Liver (tissue), 9 donors: ENCODE data around the gene BTAF1. TPM values are rescaled to one million over a fixed set of nuclear protein-coding genes. Genes with fewer than 3 reads are reported as not detected.

Source experiments
- DNase-seq: peaks from one replicate; pipeline ENCODE4 v3.0.0-alpha.2; 2017; ENCODE audit warnings: low spot score
- H3K27ac ChIP-seq, 2 donors: one replicate each; pipeline ENCODE4 v1.7.0; 2013; ENCODE audit warnings: inconsistent platforms in 2 of 2, low read length in 2 of 2, control low read depth in 1 of 2, low read depth in 1 of 2, mild to moderate bottlenecking in 1 of 2
- H3K27me3 ChIP-seq, 4 donors: one replicate each; pipeline versions ENCODE4 v1.6.1 to v1.7.0; 2013; ENCODE audit warnings: low read length in 3 of 4, inconsistent platforms in 1 of 4, mild to moderate bottlenecking in 1 of 4, moderate library complexity in 1 of 4; ENCODE audit not compliant: control insufficient read depth in 4 of 4, insufficient read depth in 4 of 4
- H3K36me3 ChIP-seq, 4 donors: one replicate each; pipeline versions ENCODE4 v1.6.1 to v1.7.0; 2013; ENCODE audit warnings: low read length in 3 of 4, mild to moderate bottlenecking in 3 of 4, low read depth in 1 of 4, moderate library complexity in 1 of 4; ENCODE audit not compliant: control insufficient read depth in 4 of 4, insufficient read depth in 3 of 4
- H3K4me1 ChIP-seq, 4 donors: one replicate each; pipeline versions ENCODE4 v1.6.1 to v1.7.0; 2013; ENCODE audit warnings: low read length in 3 of 4, mild to moderate bottlenecking in 3 of 4, moderate library complexity in 1 of 4; ENCODE audit not compliant: control insufficient read depth in 4 of 4, insufficient read depth in 4 of 4
- H3K4me3 ChIP-seq, 3 donors: one replicate each; pipeline versions ENCODE4 v1.6.1 to v1.7.0; 2013; ENCODE audit warnings: low read length in 3 of 3, control low read depth in 1 of 3, low read depth in 1 of 3, mild to moderate bottlenecking in 1 of 3
- H3K9ac ChIP-seq, 2 donors: one replicate each; pipeline ENCODE4 v1.7.0; 2013; ENCODE audit warnings: low read length in 2 of 2, mild to moderate bottlenecking in 2 of 2, moderate library complexity in 2 of 2, control low read depth in 1 of 2, low read depth in 1 of 2
- H3K9me3 ChIP-seq, 4 donors: one replicate each; pipeline versions ENCODE4 v1.6.1 to v1.7.0; 2013; ENCODE audit warnings: low read length in 3 of 4; ENCODE audit not compliant: control insufficient read depth in 4 of 4
- ATF3 ChIP-seq: IDR thresholded peaks from 2 replicates; pipeline ENCODE4 v1.6.1; 2016; ENCODE audit warnings: antibody characterized with exemption
- CTCF ChIP-seq: fragments of 150-350 bp; IDR thresholded peaks from 2 replicates; pipeline ENCODE4 v1.5.1; 2017; ENCODE audit warnings: improper control_type of control experiment, low read depth, low read length; ENCODE audit not compliant: missing input control
- EGR1 ChIP-seq, 2 donors: IDR thresholded peaks; 2 replicates each; pipeline ENCODE4 v1.6.1; 2016 to 2018; ENCODE audit warnings: antibody characterized with exemption in 2 of 2, low read depth in 2 of 2
- FOXA1 ChIP-seq: IDR thresholded peaks from 2 replicates; pipeline ENCODE4 v1.6.1; 2016; ENCODE audit warnings: antibody characterized with exemption
- FOXA2 ChIP-seq: IDR thresholded peaks from 2 replicates; pipeline ENCODE4 v1.6.1; 2016; ENCODE audit warnings: antibody characterized with exemption
- HNF4A ChIP-seq, 2 donors: conservative IDR thresholded peaks; 2 replicates each; pipeline ENCODE4 v1.6.1; 2016; ENCODE audit warnings: antibody characterized with exemption in 2 of 2, mild to moderate bottlenecking in 2 of 2
- HNF4G ChIP-seq: IDR thresholded peaks from 2 replicates; pipeline ENCODE4 v1.6.1; 2016; ENCODE audit warnings: antibody characterized with exemption
- MAX ChIP-seq: IDR thresholded peaks from 2 replicates; pipeline ENCODE4 v1.6.1; 2016; ENCODE audit warnings: antibody characterized with exemption
- NR2F2 ChIP-seq: IDR thresholded peaks from 2 replicates; pipeline ENCODE4 v1.6.1; 2016; ENCODE audit warnings: antibody characterized with exemption
- RAD21 ChIP-seq, 2 donors: IDR thresholded peaks; 2 replicates each; pipeline ENCODE4 v1.6.1; 2016; ENCODE audit warnings: antibody characterized with exemption in 2 of 2, mild to moderate bottlenecking in 2 of 2
- REST ChIP-seq: IDR thresholded peaks from 2 replicates; pipeline ENCODE4 v1.6.1; 2016; ENCODE audit warnings: antibody characterized with exemption, mild to moderate bottlenecking
- RXRA ChIP-seq, 2 donors: IDR thresholded peaks; 2 replicates each; pipeline ENCODE4 v1.6.1; 2017 to 2018; ENCODE audit warnings: antibody characterized with exemption in 2 of 2, mild to moderate bottlenecking in 1 of 2
- TAF1 ChIP-seq: conservative IDR thresholded peaks from 2 replicates; pipeline ENCODE4 v1.6.1; 2016; ENCODE audit warnings: antibody characterized with exemption, mild to moderate bottlenecking
- YY1 ChIP-seq: IDR thresholded peaks from 2 replicates; pipeline ENCODE4 v1.6.1; 2016; ENCODE audit warnings: antibody characterized with exemption, mild to moderate bottlenecking
- WGBS: extraction: QIAGEN DNeasy Blood & Tissue Kit; methylation state at CpG from one replicate; pipeline ENCODE4 v1.1.7; 2013; 5-methylcytosine and 5-hydroxymethylcytosine counted together
- polyA plus RNA-seq, 2 donors: library from polyadenylated mRNA; stranded (reverse) in 1 of 2; unstranded in 1 of 2; fragments of 200-250 nt in 1 of 2; fragments of >200 nt in 1 of 2; fragmentation: Nextera tagmentation in 1 of 2; extraction: Ambion mirVana in 1 of 2; gene quantifications; one replicate each; pipeline versions ENCODE4 v1.2.1 to v1.2.3, GENCODE V29; 2013 to 2015
- total RNA-seq, 2 donors: library from RNA; depleted of rRNA; stranded (reverse); fragments of >200 nt; gene quantifications; one replicate each; pipeline ENCODE4 v1.2.3, GENCODE V29; 2014
- TF ChIP-seq, protein P1 (sequence below): IDR thresholded peaks from 2 replicates; pipeline ENCODE4 v1.6.1; 2016; ENCODE audit warnings: antibody characterized with exemption
- donor health status: healthy.
- donor health status: healthy.
- donor health status: healthy.
- donor health status: healthy.
- donor health status: healthy.

The BTAF1 gene
- total and polyA plus RNA-seq, 4 donors: 5.9 to 49.6 (median 18.0) TPM

DNA sequence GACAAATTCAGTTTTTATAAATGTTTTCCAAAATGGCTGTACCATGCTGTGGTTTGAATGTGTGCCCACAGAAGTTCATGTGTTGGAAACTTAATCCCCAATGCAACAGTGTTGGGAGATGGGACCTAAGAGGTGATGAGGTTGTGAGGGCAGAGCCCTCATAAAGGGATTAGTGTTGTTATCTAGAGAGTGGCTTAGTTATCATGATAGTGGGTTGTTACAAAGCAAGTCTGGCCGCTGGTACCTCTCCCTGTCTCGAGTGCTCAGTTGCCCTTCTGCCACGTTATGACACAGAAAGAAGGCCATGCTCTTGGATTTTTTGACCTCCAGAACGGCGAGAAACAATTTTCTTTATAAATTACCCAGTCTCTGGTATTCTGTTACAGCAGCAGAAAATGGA lies 119.0 kb downstream of the BTAF1 start:
- WGBS: 79% methylated on average over 5 of the region's 5 CpGs

More for the DNA sequence above, 119.0 kb downstream of the BTAF1 start:
- Histone ChIP-seq H3K4me1 (no peaks in the 10 kb centered on the region), H3K4me3 (no peak overlapping the region), H3K27ac (no peak overlapping the region), H3K9me3 (no peaks in the 10 kb centered on the region), H3K9ac (no peak overlapping the region), H3K27me3 (no peaks in the 10 kb centered on the region), H3K36me3 (peaks cover 0 to 2% (median under 1%) of the 10 kb centered on the region in 4 donors)
- no peak for TF ChIP-seq CTCF
- TF ChIP-seq YY1: no peak
- no peak for TF ChIP-seq EGR1 (IDR thresholded peaks at IDR 0.05; ENCODE audit: low read depth in 2 of 2)
- TF ChIP-seq NR2F2: no peak
- no peak for TF ChIP-seq RXRA (IDR thresholded peaks at IDR 0.05)
- TF ChIP-seq, protein P1, sequence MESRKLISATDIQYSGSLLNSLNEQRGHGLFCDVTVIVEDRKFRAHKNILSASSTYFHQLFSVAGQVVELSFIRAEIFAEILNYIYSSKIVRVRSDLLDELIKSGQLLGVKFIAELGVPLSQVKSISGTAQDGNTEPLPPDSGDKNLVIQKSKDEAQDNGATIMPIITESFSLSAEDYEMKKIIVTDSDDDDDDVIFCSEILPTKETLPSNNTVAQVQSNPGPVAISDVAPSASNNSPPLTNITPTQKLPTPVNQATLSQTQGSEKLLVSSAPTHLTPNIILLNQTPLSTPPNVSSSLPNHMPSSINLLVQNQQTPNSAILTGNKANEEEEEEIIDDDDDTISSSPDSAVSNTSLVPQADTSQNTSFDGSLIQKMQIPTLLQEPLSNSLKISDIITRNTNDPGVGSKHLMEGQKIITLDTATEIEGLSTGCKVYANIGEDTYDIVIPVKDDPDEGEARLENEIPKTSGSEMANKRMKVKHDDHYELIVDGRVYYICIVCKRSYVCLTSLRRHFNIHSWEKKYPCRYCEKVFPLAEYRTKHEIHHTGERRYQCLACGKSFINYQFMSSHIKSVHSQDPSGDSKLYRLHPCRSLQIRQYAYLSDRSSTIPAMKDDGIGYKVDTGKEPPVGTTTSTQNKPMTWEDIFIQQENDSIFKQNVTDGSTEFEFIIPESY: no peak
- no peak for TF ChIP-seq RAD21 (IDR thresholded peaks at IDR 0.05)
- no peak for TF ChIP-seq FOXA2
- no peak for TF ChIP-seq HNF4A (conservative IDR thresholded peaks at IDR 0.05)
- no peak for TF ChIP-seq MAX
- TF ChIP-seq ATF3: no peak
- no peak for TF ChIP-seq REST
- no peak for TF ChIP-seq HNF4G
- TF ChIP-seq TAF1: no peak
- TF ChIP-seq FOXA1: no peak
- DNase-seq: no peak
